ENCODE data around the gene SELENOH. TPM values are rescaled to one million over a fixed set of nuclear protein-coding genes. Genes with fewer than 3 reads are reported as not detected.

Gene SELENOH
- total and polyA plus RNA-seq, 9 of the 15 experiments (the other 6 are each of a cell fraction or from before 2014, with no cell fraction given) = 16.6 to 299 (median 118) TPM

- in situ Hi-C loops (cut with MboI) (no loop called here), intact Hi-C loops (cut with micrococcal nuclease) (no loop called here)
- DNase-seq (ENCODE audit: extremely low read depth in 1 of 4, low spot score in 3 of 4) = no peak
- FAIRE-seq = no peak
- Histone ChIP-seq H3K36me3 (ENCODE audit: control insufficient read depth, insufficient read depth, low read length) (peaks cover 8% of the 10 kb centered on the region; the same call in 2 of the 3 replicates), H2AFZ (ENCODE audit: low read depth, low read length) (no peak overlapping the region), H3K9me3 (replicated peaks; ENCODE audit: control insufficient read depth, insufficient read depth, low read depth, low read length) (no peaks in the 10 kb centered on the region), H3K27ac (ENCODE audit: extremely low read depth, low read depth, low read length) (no peak overlapping the region), H4K20me1 (replicated peaks; ENCODE audit: control insufficient read depth, insufficient read depth, low read length) (peaks cover 20% of the 10 kb centered on the region; the same call in 1 of the 2 replicates), H3K79me2 (ENCODE audit: control insufficient read depth, insufficient read depth, low read length) (peaks cover 83% of the 10 kb centered on the region), H3K9ac (ENCODE audit: insufficient read depth in 1 of 2, low read depth in 2 of 2, low read length in 2 of 2) (no peak overlapping the region), H3K4me2 (ENCODE audit: insufficient read depth, low read length) (no peak overlapping the region), H3K4me1 (replicated peaks in 1 of 2; ENCODE audit: control insufficient read depth in 2 of 2, insufficient read depth in 2 of 2, low read length in 2 of 2) (peaks cover 7 to 23% of the 10 kb centered on the region in 2 experiments; a peak in 4 of 5 replicates), H3K4me3 (no peak overlapping the region), H3K27me3 (ENCODE audit: control insufficient read depth in 2 of 2, insufficient read depth in 2 of 2, low read length in 2 of 2) (no peaks in the 10 kb centered on the region), H3K9me1 (ENCODE audit: control insufficient read depth, insufficient read depth, low read length) (no peaks in the 10 kb centered on the region)
- no peak for ATAC-seq
- ChIA-PET POLR2A (interaction anchor here (0.7 to 1.0 kb wide), 5 partner anchors 15 to 463 kb away, joined by 3 to 5 read pairs (median 3); partner anchors contain the start of gene CTNND1), CTCF (ENCODE audit: low intra/inter-chr PET ratio) (no interaction called here)
- no TSS peak for BruUV-seq (replicated peaks)
- TF ChIP-seq ZNF124 (CRISPR knock-in tag; IDR thresholded peaks at IDR 0.05) (no peak), PHF20 (IDR thresholded peaks at IDR 0.05; ENCODE audit: partially characterized antibody) (no peak), ZNF79 (CRISPR knock-in tag; IDR thresholded peaks at IDR 0.05; ENCODE audit: low read depth) (no peak), MXI1 (IDR thresholded peaks at IDR 0.05; ENCODE audit: low read depth, low read length) (no peak), MECOM (CRISPR knock-in tag; IDR thresholded peaks at IDR 0.05) (no peak), HOXB6 (CRISPR knock-in tag; IDR thresholded peaks at IDR 0.05; ENCODE audit: borderline replicate concordance) (no peak), ZNF24 (IDR thresholded peaks at IDR 0.05) (no peak), FOSL1 (tag; conservative IDR thresholded peaks at IDR 0.05) (no peak), ZBTB1 (CRISPR knock-in tag; IDR thresholded peaks at IDR 0.05; ENCODE audit: borderline replicate concordance, low read depth) (no peak)
- TF ChIP-seq, protein P1, sequence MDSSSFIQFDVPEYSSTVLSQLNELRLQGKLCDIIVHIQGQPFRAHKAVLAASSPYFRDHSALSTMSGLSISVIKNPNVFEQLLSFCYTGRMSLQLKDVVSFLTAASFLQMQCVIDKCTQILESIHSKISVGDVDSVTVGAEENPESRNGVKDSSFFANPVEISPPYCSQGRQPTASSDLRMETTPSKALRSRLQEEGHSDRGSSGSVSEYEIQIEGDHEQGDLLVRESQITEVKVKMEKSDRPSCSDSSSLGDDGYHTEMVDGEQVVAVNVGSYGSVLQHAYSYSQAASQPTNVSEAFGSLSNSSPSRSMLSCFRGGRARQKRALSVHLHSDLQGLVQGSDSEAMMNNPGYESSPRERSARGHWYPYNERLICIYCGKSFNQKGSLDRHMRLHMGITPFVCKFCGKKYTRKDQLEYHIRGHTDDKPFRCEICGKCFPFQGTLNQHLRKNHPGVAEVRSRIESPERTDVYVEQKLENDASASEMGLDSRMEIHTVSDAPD (CRISPR knock-in tag; IDR thresholded peaks at IDR 0.05) = no peak
- TF ChIP-seq, protein P2, sequence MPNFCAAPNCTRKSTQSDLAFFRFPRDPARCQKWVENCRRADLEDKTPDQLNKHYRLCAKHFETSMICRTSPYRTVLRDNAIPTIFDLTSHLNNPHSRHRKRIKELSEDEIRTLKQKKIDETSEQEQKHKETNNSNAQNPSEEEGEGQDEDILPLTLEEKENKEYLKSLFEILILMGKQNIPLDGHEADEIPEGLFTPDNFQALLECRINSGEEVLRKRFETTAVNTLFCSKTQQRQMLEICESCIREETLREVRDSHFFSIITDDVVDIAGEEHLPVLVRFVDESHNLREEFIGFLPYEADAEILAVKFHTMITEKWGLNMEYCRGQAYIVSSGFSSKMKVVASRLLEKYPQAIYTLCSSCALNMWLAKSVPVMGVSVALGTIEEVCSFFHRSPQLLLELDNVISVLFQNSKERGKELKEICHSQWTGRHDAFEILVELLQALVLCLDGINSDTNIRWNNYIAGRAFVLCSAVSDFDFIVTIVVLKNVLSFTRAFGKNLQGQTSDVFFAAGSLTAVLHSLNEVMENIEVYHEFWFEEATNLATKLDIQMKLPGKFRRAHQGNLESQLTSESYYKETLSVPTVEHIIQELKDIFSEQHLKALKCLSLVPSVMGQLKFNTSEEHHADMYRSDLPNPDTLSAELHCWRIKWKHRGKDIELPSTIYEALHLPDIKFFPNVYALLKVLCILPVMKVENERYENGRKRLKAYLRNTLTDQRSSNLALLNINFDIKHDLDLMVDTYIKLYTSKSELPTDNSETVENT (CRISPR knock-in tag; IDR thresholded peaks at IDR 0.05) = no peak
- WGBS (ENCODE audit: insufficient coverage, low coverage, missing lambda C conversion rate) = 71% methylated on average over 2 of the region's 2 CpGs
Observed at GRCh38 chr11:57785072-57785471, 43.8 kb downstream of the SELENOH start.

Measured in K562 (cell line).